SK-N-SH treated with all-trans-retinoic acid at 6 μM for 48 hours (cell line): ENCODE results near the gene AMIGO1.

Experiments
- ARNTL ChIP-seq: fragments of 450-650 bp; formaldehyde crosslinking; IDR thresholded peaks from 2 replicates; pipeline ENCODE4 v1.5.0; 2020; ENCODE audit warnings: low read depth, mild to moderate bottlenecking, moderate library complexity, borderline replicate concordance
- BACH2 ChIP-seq: fragments of 250-450 bp; sonication (Bioruptor Pico); IDR thresholded peaks from 2 replicates; pipeline ENCODE4 v1.9.0; 2021; ENCODE audit warnings: mild to moderate bottlenecking, borderline replicate concordance
- CSRNP3 ChIP-seq: fragments of 250-450 bp; sonication (Bioruptor Pico); IDR thresholded peaks from 2 replicates; pipeline ENCODE4 v1.5.1; 2021; ENCODE audit warnings: mild to moderate bottlenecking, moderate library complexity
- ESRRG ChIP-seq: fragments of 250-450 bp; sonication (Bioruptor Pico); IDR thresholded peaks from 2 replicates; pipeline ENCODE4 v1.6.1; 2021; ENCODE audit warnings: mild to moderate bottlenecking
- PATZ1 ChIP-seq: fragments of 250-450 bp; sonication (Bioruptor Pico); IDR thresholded peaks from 2 replicates; pipeline ENCODE4 v1.8.0; 2020; ENCODE audit warnings: mild to moderate bottlenecking, moderate library complexity, borderline replicate concordance
- SNAI2 ChIP-seq: fragments of 250-450 bp; sonication (Bioruptor Pico); IDR thresholded peaks from 2 replicates; pipeline ENCODE4 v1.5.0; 2020; ENCODE audit warnings: mild to moderate bottlenecking, moderate library complexity
- TCF4 ChIP-seq: fragments of 250-450 bp; sonication (Bioruptor Pico); IDR thresholded peaks from 2 replicates; pipeline ENCODE4 v1.8.0; 2021; ENCODE audit warnings: mild to moderate bottlenecking, moderate library complexity, borderline replicate concordance
- ZC3H10 ChIP-seq: fragments of 250-450 bp; sonication (Bioruptor Pico); IDR thresholded peaks from 2 replicates; pipeline ENCODE4 v1.5.1; 2021; ENCODE audit warnings: mild to moderate bottlenecking, moderate library complexity
- ZNF565 ChIP-seq: fragments of 450-650 bp; formaldehyde crosslinking; conservative IDR thresholded peaks from 2 replicates; pipeline ENCODE4 v1.5.0; 2020; ENCODE audit warnings: low read depth, mild to moderate bottlenecking, moderate library complexity

GRCh38 chr1:109483672-109484518, 25.6 kb downstream of the AMIGO1 start, which contains the start of gene ATXN7L2:
- TF ChIP-seq PATZ1 (CRISPR knock-in tag) = 0 out of 2 replicates have a peak, but pooled peaks have one; percentile 32
- TF ChIP-seq BACH2 (CRISPR knock-in tag) = no peak
- no peak for TF ChIP-seq ARNTL (CRISPR knock-in tag)
- no peak for TF ChIP-seq ZNF565 (CRISPR knock-in tag)
- no peak for TF ChIP-seq CSRNP3 (CRISPR knock-in tag)
- TF ChIP-seq SNAI2 (CRISPR knock-in tag) = peak; percentile 35; the same call in 1 of the 2 replicates
- peak; percentile 32; the same call in 1 of the 2 replicates for TF ChIP-seq ZC3H10 (CRISPR knock-in tag)
- no peak for TF ChIP-seq ESRRG
- no peak for TF ChIP-seq TCF4 (CRISPR knock-in tag)
